HTR-8/SVneo (cell line): ENCODE data around the gene JAKMIP1.

ENCODE experiments used
- DNase-seq: peaks from one replicate; pipeline ENCODE4 v3.0.0; 2011; ENCODE audit warnings: low spot score, mixed read lengths; ENCODE audit not compliant: insufficient read length
- FAIRE-seq: peaks from 2 replicates; lab custom pipeline; 2011; peaks lifted over from hg19 to GRCh38; lab: Jason Lieb, UNC

The JAKMIP1 gene

GRCh38 chr4:6184169-6184568 is 16.2 kb downstream of the JAKMIP1 start:
- DNase-seq: no peak
- FAIRE-seq: no peak

- FAIRE-seq: no peak
Observed at GRCh38 chr4:6183740-6184139, 16.6 kb downstream of the JAKMIP1 start.

GRCh38 chr4:6182376-6183280 is 17.7 kb downstream of the JAKMIP1 start:
- no peak for DNase-seq
- FAIRE-seq: no peak

More at GRCh38 chr4:6183740-6184139, 16.6 kb downstream of the JAKMIP1 start:
- DNase-seq: no peak

- DNase-seq: no peak
- no peak for FAIRE-seq
Observed at GRCh38 chr4:6180841-6181631, 19.3 kb downstream of the JAKMIP1 start.

GRCh38 chr4:6179362-6179761 is 21.0 kb downstream of the JAKMIP1 start:
- FAIRE-seq: no peak
- no peak for DNase-seq

- FAIRE-seq: no peak
- DNase-seq: no peak
Observed at GRCh38 chr4:6178757-6179156, 21.6 kb downstream of the JAKMIP1 start.

GRCh38 chr4:6177587-6178197 is 22.7 kb downstream of the JAKMIP1 start:
- FAIRE-seq: no peak
- no peak for DNase-seq

- DNase-seq (no peak), FAIRE-seq (no peak)
Observed at GRCh38 chr4:6175426-6175825, 24.9 kb downstream of the JAKMIP1 start.

- no peak for FAIRE-seq
- no peak for DNase-seq
Observed at GRCh38 chr4:6172927-6173200, 27.5 kb downstream of the JAKMIP1 start.

- no peak for DNase-seq
- FAIRE-seq: no peak
Observed at GRCh38 chr4:6172093-6172926, 28.0 kb downstream of the JAKMIP1 start.

GRCh38 chr4:6169239-6169638 is 31.1 kb downstream of the JAKMIP1 start:
- FAIRE-seq (no peak), DNase-seq (no peak)

GRCh38 chr4:6165766-6166165 is 34.6 kb downstream of the JAKMIP1 start:
- no peak for DNase-seq
- no peak for FAIRE-seq

GRCh38 chr4:6162885-6163284 is 37.5 kb downstream of the JAKMIP1 start:
- DNase-seq: no peak
- no peak for FAIRE-seq

- no peak for DNase-seq
- FAIRE-seq: no peak
Observed at GRCh38 chr4:6161921-6162464, 38.4 kb downstream of the JAKMIP1 start.

- no peak for DNase-seq
- no peak for FAIRE-seq
Observed at GRCh38 chr4:6160536-6160935, 39.8 kb downstream of the JAKMIP1 start.

GRCh38 chr4:6157926-6158325 is 42.4 kb downstream of the JAKMIP1 start:
- DNase-seq (no peak), FAIRE-seq (no peak)

GRCh38 chr4:6155996-6156750 is 44.2 kb downstream of the JAKMIP1 start:
- FAIRE-seq (no peak), DNase-seq (no peak)

GRCh38 chr4:6154875-6155274 is 45.5 kb downstream of the JAKMIP1 start:
- FAIRE-seq: no peak
- DNase-seq: no peak

- FAIRE-seq (no peak), DNase-seq (no peak)
Observed at GRCh38 chr4:6153874-6154273, 46.5 kb downstream of the JAKMIP1 start.
